Measurements from ENCODE around the gene PSG3. TPM values are rescaled to one million over a fixed set of nuclear protein-coding genes. Genes with fewer than 3 reads are reported as not detected.
"Not testable (repeated sequence)": the region's sequence is repeated elsewhere in the genome, so short reads cannot be mapped to it uniquely, and the experiment has no call there.

PSG3 gene
- total RNA-seq, 1 experiment from 2014 or later: not detected

GRCh38 chr19:42674549-42674948 lies 65.7 kb downstream of the PSG3 start:
- Mint-ChIP-seq H3K36me3 (ENCODE audit: insufficient read depth in 1 of 3, low read depth in 3 of 3) (peaks cover 0 to 24% (median 0%) of the 10 kb centered on the region in 3 experiments; a peak in 5 of 7 replicates), H3K9me3 (peaks cover 67 to 72% of the 10 kb centered on the region in 2 experiments)
- H3K9me3 ChIP-seq (ENCODE audit: control insufficient read depth, low read depth, low read length): peaks cover 39% of the 10 kb centered on the region
- not testable (repeated sequence) for H2BK12ac ChIP-seq (ENCODE audit: insufficient read length, low read depth, low read length); H3K14ac ChIP-seq (ENCODE audit: insufficient read depth, low read length); H2BK20ac ChIP-seq (ENCODE audit: low read depth, low read length, poor library complexity, severe bottlenecking); H3K23ac ChIP-seq (ENCODE audit: insufficient read length, low read depth, low read length); H3K79me1 ChIP-seq (ENCODE audit: insufficient read depth, low read depth, low read length, poor library complexity, severe bottlenecking); H3K79me2 ChIP-seq (ENCODE audit: insufficient read depth, low read length); H2BK15ac ChIP-seq (ENCODE audit: low read depth, low read length); H3K4me1 ChIP-seq (ENCODE audit: insufficient read depth, low read length); H4K8ac ChIP-seq (replicated peaks; ENCODE audit: insufficient read length, low read depth, low read length); H3K27ac ChIP-seq (ENCODE audit: insufficient read length, low read depth, low read length); H4K91ac ChIP-seq (ENCODE audit: insufficient read length, low read depth, low read length); H3K56ac ChIP-seq (ENCODE audit: insufficient read length, low read depth, low read length); H2BK5ac ChIP-seq (ENCODE audit: insufficient read length, low read length); DNase-seq; H3K27ac Mint-ChIP-seq; H2AK5ac ChIP-seq (ENCODE audit: insufficient read length, low read length); H3K4me1 Mint-ChIP-seq; H3K27me3 ChIP-seq (ENCODE audit: insufficient read depth, low read length); H2BK120ac ChIP-seq (ENCODE audit: low read depth, low read length, poor library complexity, severe bottlenecking); H3K9ac ChIP-seq (ENCODE audit: extremely low read depth, insufficient read length, low read length); H3K23me2 ChIP-seq (ENCODE audit: insufficient read length, low read depth, low read length, poor library complexity, severe bottlenecking); H3K18ac ChIP-seq (ENCODE audit: insufficient read length, low read depth, low read length); H3K27me3 Mint-ChIP-seq (ENCODE audit: low read depth); H4K5ac ChIP-seq (ENCODE audit: insufficient read length, low read depth, low read length); H3T11ph ChIP-seq (ENCODE audit: low read length); H3K4ac ChIP-seq (ENCODE audit: low read depth, low read length); H3K4me3 Mint-ChIP-seq; H2AFZ ChIP-seq (ENCODE audit: low read length); H4K20me1 ChIP-seq (ENCODE audit: control insufficient read depth, insufficient read depth, insufficient read length); H3K4me2 ChIP-seq (ENCODE audit: insufficient read depth, insufficient read length, low read length)
- WGBS (ENCODE audit: extremely low coverage, insufficient read length, low lambda C conversion rate): no CpG with 5 or more reads among the region's 1 CpG

Other genes with a start within 250 kb of the PSG3 start
- gene CEACAM1, start 212.0 kb downstream of the PSG3 start, total RNA-seq (2021): 0.94 and 1.5 TPM in 2 replicates
- not detected in 2 replicates for gene CEACAM8, start 145.6 kb downstream of the PSG3 start, total RNA-seq (2021)
- gene PSG8, start 25.2 kb upstream of the PSG3 start, total RNA-seq (2021): not detected in 2 replicates
- not detected in 2 replicates for gene PSG1, start 139.2 kb upstream of the PSG3 start, total RNA-seq (2021)
- gene PSG6, start 177.4 kb upstream of the PSG3 start, total RNA-seq (2021): not detected in 2 replicates
- gene PSG7, start 196.7 kb upstream of the PSG3 start, total RNA-seq (2021): not detected in 2 replicates

All from H9 (cell line).